ENCODE results near the gene GIGYF2.
"Not testable (repeated sequence)": the region's sequence is repeated elsewhere in the genome, so short reads cannot be mapped to it uniquely, and the experiment has no call there.

The GIGYF2 gene

GRCh38 chr2:232897598-232898408, 200.7 kb downstream of the GIGYF2 start:
- DNase-seq: no peak

DNA sequence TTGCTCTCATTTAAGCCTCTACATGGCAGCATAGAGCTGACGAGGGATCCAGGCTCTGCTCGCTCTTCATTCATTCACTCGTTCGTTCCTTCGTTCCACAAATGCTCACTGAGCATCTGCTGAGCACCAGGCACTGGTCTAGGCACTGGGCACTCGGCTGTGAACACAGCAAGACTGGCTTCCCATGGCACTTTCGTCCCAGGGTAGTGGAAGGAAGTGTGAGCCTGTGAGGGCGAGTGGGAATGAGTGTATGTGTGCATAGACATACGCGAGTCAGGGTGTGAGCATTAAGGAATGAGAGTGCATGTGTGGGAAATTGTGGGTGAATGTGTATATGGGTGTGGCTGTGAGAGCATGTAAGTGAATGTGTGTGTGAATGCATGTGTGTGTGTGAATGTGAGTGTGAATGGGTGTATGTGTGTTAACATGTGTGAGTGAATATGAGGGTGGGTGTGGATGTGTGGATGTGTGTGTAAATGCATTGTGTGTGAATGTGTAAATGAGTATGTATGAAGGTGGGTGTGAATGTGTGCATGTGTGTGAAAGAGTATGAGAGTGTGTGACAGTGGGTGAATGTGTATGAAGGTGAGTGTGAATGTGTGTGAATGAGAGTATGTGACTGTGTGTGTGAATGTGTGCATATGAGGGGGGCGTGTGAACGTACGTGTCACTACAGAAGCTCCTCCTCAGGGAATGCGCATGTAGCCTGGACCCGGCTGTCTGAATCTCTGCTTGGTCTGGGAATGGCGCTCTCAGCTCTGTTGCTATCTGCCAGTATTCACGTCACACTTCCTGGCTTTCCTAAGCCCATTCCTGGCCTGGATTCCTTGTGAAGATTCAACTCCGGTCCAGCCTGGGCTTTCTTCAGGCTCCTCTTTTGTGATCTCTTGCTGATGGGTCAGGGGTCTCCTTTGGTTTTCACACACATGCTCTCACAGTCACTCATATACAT, 201.7 kb downstream of the GIGYF2 start:
- no peak for DNase-seq

- no peak for DNase-seq
Measured at GRCh38 chr2:232900811-232901735, 203.9 kb downstream of the GIGYF2 start.

DNA sequence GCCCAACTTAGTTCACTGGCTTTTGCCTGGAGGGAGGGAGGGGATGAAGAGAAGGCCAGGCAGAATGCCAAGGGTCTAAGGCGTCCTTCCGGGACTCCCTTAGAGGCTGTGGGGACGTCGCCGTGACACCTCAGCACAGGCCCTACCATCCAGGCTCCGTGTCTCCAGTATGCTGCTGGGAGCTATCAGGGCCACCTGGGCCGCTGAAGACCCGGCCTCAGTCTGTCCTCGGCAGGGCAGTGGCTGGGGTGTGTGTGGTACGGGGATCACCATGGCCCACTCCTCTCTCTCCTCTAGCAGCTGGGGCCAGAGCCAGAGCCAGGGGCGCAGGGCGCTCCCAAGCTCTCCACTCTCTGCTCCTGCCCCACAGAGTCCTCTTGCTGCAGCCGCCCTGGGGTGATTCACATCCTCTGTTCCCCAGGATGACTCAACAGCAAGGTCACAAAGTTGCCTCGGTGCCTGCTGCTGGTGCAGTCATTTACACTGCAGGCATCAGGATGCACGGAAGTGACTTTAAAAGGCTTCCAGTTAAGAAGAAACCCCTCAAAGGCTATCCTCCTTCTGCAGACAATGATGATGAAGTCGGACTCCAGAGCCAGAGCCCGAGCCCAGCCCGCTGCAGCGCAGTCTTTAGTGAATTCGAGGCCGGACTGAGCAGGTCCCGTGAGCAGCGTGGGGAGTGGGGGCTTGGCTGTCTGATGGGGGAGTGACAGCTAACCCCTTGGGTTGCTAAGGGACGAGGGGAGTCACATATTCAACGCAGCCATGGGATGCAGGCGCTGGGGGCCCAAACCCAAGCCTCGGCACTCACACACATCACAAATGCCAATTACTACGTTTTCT, 204.8 kb downstream of the GIGYF2 start:
- DNase-seq: no peak

- no peak for DNase-seq
Measured at GRCh38 chr2:232903989-232904388, 206.9 kb downstream of the GIGYF2 start.

- DNase-seq: not testable (repeated sequence)
Measured at GRCh38 chr2:232906867-232907717, 210.0 kb downstream of the GIGYF2 start.

DNA sequence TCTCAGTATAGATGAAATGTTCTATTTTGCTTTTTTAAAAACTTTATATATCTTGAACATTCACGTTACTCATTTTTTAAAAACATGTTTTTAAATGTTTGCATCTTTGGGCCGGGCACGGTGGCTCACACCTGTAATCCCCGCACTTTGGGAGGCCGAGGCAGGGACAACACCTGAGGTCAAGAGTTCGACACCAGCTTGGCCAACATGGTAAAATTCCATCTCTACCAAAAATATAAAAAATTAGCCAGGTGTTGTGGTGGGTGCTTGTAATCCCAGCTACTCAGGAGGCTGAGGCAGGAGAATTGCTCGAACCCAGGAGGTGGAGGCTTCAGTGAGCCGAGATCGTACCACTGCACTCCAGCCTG, 210.6 kb downstream of the GIGYF2 start:
- DNase-seq: not testable (repeated sequence)

- DNase-seq: no peak
Measured at GRCh38 chr2:232908695-232909094, 211.6 kb downstream of the GIGYF2 start.

Data from T-helper 9 cell (primary cell).